ENCODE data around the gene CDC5L.

- TF ChIP-seq, protein P1, sequence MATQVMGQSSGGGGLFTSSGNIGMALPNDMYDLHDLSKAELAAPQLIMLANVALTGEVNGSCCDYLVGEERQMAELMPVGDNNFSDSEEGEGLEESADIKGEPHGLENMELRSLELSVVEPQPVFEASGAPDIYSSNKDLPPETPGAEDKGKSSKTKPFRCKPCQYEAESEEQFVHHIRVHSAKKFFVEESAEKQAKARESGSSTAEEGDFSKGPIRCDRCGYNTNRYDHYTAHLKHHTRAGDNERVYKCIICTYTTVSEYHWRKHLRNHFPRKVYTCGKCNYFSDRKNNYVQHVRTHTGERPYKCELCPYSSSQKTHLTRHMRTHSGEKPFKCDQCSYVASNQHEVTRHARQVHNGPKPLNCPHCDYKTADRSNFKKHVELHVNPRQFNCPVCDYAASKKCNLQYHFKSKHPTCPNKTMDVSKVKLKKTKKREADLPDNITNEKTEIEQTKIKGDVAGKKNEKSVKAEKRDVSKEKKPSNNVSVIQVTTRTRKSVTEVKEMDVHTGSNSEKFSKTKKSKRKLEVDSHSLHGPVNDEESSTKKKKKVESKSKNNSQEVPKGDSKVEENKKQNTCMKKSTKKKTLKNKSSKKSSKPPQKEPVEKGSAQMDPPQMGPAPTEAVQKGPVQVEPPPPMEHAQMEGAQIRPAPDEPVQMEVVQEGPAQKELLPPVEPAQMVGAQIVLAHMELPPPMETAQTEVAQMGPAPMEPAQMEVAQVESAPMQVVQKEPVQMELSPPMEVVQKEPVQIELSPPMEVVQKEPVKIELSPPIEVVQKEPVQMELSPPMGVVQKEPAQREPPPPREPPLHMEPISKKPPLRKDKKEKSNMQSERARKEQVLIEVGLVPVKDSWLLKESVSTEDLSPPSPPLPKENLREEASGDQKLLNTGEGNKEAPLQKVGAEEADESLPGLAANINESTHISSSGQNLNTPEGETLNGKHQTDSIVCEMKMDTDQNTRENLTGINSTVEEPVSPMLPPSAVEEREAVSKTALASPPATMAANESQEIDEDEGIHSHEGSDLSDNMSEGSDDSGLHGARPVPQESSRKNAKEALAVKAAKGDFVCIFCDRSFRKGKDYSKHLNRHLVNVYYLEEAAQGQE (IDR thresholded peaks at IDR 0.05; ENCODE audit: unreplicated experiment), result no peak
- no peak for TF ChIP-seq CTCF (conservative IDR thresholded peaks at IDR 0.05; ENCODE audit: low read depth in 2 of 2)
These were observed 1.1 kb upstream of the CDC5L start for GRCh38 chr6:44386364-44386928.

Data from GM23338 (cell line).